Panc1 (cell line): ENCODE data around the gene DLX3. TPM values are rescaled to one million over a fixed set of nuclear protein-coding genes. Genes with fewer than 3 reads are reported as not detected.

Experiments
- ATAC-seq: fragments of 200-7000 bp; cut with Tn5 transposase; 2 replicates; pipeline ENCODE4 v1.9.1; 2020; ENCODE audit warnings: mild to moderate bottlenecking, moderate library complexity
- BruUV-seq: library from RNA; stranded (reverse); fragments of 400-500 nt; replicated peaks from 2 replicates; lab custom pipeline; 2021; lab: Mats Ljungman, UMichigan
- CTCF ChIA-PET: fragments of 300-600 bp; sonication (Branson Sonifier 250); formaldehyde crosslinking; loops from one replicate; lab custom pipeline; 2022; ENCODE audit warnings: antibody characterized with exemption; lab: Charles Lee
- POLR2A ChIA-PET: fragments of 300-600 bp; sonication (Branson Sonifier 250); formaldehyde crosslinking; loops from one replicate; lab custom pipeline; 2022; ENCODE audit warnings: antibody characterized with exemption; lab: Charles Lee
- DNase-seq: peaks from one replicate; pipeline ENCODE4 v3.0.0-alpha.2; 2010; ENCODE audit warnings: low read depth, low spot score
- H3K27ac ChIP-seq: 2 replicates; pipeline ENCODE4 v1.5.1; 2011; ENCODE audit warnings: mild to moderate bottlenecking, low read length, inconsistent platforms
- H3K27me3 ChIP-seq: fragments of 200-500 bp; sonication (Bioruptor generic); 2 replicates; pipeline ENCODE4 v1.6.0; 2014; ENCODE audit warnings: low read length, inconsistent platforms; ENCODE audit not compliant: control insufficient read depth, insufficient read depth
- H3K36me3 ChIP-seq: fragments of 200-500 bp; sonication (Bioruptor generic); 2 replicates; pipeline ENCODE4 v1.5.1; 2014; ENCODE audit warnings: inconsistent platforms, mild to moderate bottlenecking, low read length, moderate library complexity; ENCODE audit not compliant: control insufficient read depth, insufficient read depth
- H3K4me1 ChIP-seq: 2 replicates; pipeline ENCODE4 v1.5.1; 2011; ENCODE audit warnings: inconsistent platforms, mild to moderate bottlenecking, low read length, moderate library complexity; ENCODE audit not compliant: control insufficient read depth, insufficient read depth
- H3K4me3 ChIP-seq, 2 experiments: 2 replicates each; pipeline ENCODE4 v1.5.1; 2011 to 2012; ENCODE audit warnings: low read depth in 2 of 2, low read length in 2 of 2, mild to moderate bottlenecking in 2 of 2, inconsistent platforms in 1 of 2, moderate library complexity in 1 of 2
- H3K9me3 ChIP-seq: fragments of 200-500 bp; sonication (Bioruptor generic); 2 replicates; pipeline ENCODE4 v1.5.1; 2014; ENCODE audit warnings: low read depth, mild to moderate bottlenecking, inconsistent platforms, low read length, moderate library complexity; ENCODE audit not compliant: control insufficient read depth, insufficient read depth
- POLR2AphosphoS5 ChIP-seq: IDR thresholded peaks from 2 replicates; pipeline ENCODE4 v1.6.1; 2012; ENCODE audit warnings: mild to moderate bottlenecking, low read depth, low read length, moderate library complexity
- REST ChIP-seq, 2 experiments: IDR thresholded peaks; 2 replicates each; pipeline ENCODE4 v1.6.1; 2011 to 2012; ENCODE audit warnings: low read depth in 2 of 2, control low read depth in 1 of 2, low read length in 1 of 2, mild to moderate bottlenecking in 1 of 2, moderate library complexity in 1 of 2; ENCODE audit not compliant: insufficient read depth in 1 of 2
- SIN3A ChIP-seq: IDR thresholded peaks from 2 replicates; pipeline ENCODE4 v1.6.1; 2012; ENCODE audit warnings: low read depth, mild to moderate bottlenecking, low read length, moderate library complexity, borderline replicate concordance; ENCODE audit not compliant: insufficient read depth
- TCF7L2 ChIP-seq: IDR thresholded peaks from 2 replicates; pipeline ENCODE4 v1.6.1; 2011; ENCODE audit warnings: mild to moderate bottlenecking, low read depth, low read length, inconsistent platforms
- in situ Hi-C: cut with HindIII; loops from 2 replicates; pipeline ENCODE4 v1.10.0; 2016; ENCODE audit warnings: low sequenced_read_pairs, low pct_unique_long_range_greater_than_20kb
- intact Hi-C: fragments of 100-400 bp; cut with micrococcal nuclease; formaldehyde crosslinking; loops from one replicate; pipeline ENCODE4 v1.10.0; 2022; ENCODE audit not compliant: unreplicated experiment
- total RNA-seq: library from RNA; stranded (reverse); gene quantifications from one replicate; pipeline ENCODE4 v1.2.1, GENCODE V29; 2021; ENCODE audit not compliant: unreplicated experiment
- TF ChIP-seq, protein P1 (sequence below): fragments of 450-650 bp; IDR thresholded peaks from 2 replicates; pipeline ENCODE4 v1.5.1; 2017; ENCODE audit warnings: mild to moderate bottlenecking

The DLX3 gene
- total RNA-seq, 1 experiment from 2014 or later = 2.9 TPM

DNA sequence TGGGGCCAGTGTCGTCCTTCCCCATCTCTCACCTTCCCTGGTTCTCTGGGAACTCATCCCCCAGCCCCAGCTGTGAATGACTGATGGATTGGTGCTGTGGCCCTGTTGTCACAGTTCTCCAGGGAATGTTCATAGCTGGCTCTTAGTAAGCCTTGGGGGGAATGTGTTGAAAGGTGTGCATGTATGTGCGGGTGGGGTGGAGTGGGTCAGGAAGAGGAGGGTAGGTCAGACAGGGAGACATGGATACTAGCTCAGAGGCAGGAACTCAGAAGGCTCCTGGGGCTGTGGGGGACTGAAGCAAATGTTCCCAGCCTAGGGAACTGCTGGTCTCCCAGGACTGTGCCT is 21.8 kb downstream of the DLX3 start:
- BruUV-seq = no TSS peak
- intact Hi-C loops = no loop called here
- TF ChIP-seq SIN3A = no peak
- TF ChIP-seq POLR2AphosphoS5 = no peak
- TF ChIP-seq TCF7L2 = no peak
- TF ChIP-seq REST (IDR thresholded peaks at IDR 0.05; ENCODE audit: insufficient read depth in 1 of 2, low read depth in 2 of 2, low read length in 1 of 2) = no peak
- TF ChIP-seq, protein P1, sequence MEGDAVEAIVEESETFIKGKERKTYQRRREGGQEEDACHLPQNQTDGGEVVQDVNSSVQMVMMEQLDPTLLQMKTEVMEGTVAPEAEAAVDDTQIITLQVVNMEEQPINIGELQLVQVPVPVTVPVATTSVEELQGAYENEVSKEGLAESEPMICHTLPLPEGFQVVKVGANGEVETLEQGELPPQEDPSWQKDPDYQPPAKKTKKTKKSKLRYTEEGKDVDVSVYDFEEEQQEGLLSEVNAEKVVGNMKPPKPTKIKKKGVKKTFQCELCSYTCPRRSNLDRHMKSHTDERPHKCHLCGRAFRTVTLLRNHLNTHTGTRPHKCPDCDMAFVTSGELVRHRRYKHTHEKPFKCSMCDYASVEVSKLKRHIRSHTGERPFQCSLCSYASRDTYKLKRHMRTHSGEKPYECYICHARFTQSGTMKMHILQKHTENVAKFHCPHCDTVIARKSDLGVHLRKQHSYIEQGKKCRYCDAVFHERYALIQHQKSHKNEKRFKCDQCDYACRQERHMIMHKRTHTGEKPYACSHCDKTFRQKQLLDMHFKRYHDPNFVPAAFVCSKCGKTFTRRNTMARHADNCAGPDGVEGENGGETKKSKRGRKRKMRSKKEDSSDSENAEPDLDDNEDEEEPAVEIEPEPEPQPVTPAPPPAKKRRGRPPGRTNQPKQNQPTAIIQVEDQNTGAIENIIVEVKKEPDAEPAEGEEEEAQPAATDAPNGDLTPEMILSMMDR = no peak
- POLR2A ChIA-PET = interaction anchor here (0.5 kb wide), 1 partner anchor 87 kb away, joined by 4 read pairs; no protein-coding TSS in a partner anchor
- H3K36me3 ChIP-seq = no peaks in the 10 kb centered on the region
- H3K4me1 ChIP-seq = peaks cover 39% of the 10 kb centered on the region
- DNase-seq = no peak
- no peak for ATAC-seq
- H3K9me3 ChIP-seq = no peaks in the 10 kb centered on the region
- H3K4me3 ChIP-seq = no peak overlapping the region
- no peak overlapping the region for H3K27ac ChIP-seq
- no peaks in the 10 kb centered on the region for H3K27me3 ChIP-seq
- in situ Hi-C loops = no loop called here
- CTCF ChIA-PET = interaction anchor here (0.9 kb wide), 1 partner anchor 20 kb away, joined by 4 read pairs; no protein-coding TSS in a partner anchor

DNA sequence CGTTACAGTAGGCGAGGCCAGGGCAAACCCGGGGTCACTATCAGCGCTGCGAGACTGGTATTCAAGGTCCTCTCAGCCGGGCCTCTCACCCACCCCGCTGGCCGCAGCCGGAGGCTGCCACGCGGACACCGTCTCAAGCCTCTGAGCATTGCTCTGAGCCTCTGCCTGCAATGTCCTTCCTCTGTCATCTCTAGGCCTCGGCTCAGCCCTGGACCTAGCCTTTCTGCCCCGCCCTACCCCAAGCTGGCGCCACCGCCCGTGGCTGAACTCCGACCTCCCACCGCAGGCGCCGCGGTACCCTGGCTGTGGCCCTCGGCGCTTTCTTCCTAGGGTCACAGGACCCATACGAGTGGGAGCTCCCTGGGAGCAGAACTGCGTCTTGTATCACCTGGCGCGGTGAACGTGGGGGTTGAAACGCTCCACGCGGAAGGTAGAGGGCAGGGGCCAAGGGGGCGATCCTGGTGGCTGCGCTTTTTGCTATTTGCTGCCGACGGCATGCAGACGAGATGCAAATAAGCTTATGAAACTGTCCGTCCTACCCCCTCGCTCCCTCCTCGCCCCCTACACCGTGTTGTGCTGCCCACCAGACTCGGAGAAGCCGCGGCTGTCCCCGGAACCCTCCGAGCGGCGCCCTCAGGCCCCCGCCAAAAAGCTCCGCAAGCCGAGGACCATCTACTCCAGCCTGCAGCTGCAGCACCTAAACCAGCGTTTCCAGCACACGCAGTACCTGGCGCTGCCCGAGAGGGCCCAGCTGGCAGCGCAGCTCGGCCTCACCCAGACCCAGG is 22.3 kb downstream of the DLX3 start:
- H3K4me3 ChIP-seq = no peak overlapping the region
- no peak for ATAC-seq
- intact Hi-C loops (no loop called here), in situ Hi-C loops (no loop called here)
- TF ChIP-seq POLR2AphosphoS5 (no peak), REST (IDR thresholded peaks at IDR 0.05; ENCODE audit: insufficient read depth in 1 of 2, low read depth in 2 of 2, low read length in 1 of 2) (no peak), TCF7L2 (no peak), SIN3A (no peak)
- TF ChIP-seq, protein P1 = no peak
- BruUV-seq = no TSS peak
- CTCF ChIA-PET = no interaction called here
- H3K36me3 ChIP-seq = no peaks in the 10 kb centered on the region
- DNase-seq = no peak
- H3K9me3 ChIP-seq = no peaks in the 10 kb centered on the region
- peaks cover 38% of the 10 kb centered on the region for H3K4me1 ChIP-seq
- H3K27ac ChIP-seq = no peak overlapping the region
- POLR2A ChIA-PET = no interaction called here
- peaks cover 5% of the 10 kb centered on the region for H3K27me3 ChIP-seq
